Psoas muscle (tissue), 8 donors: ENCODE results near the gene SNRNP25. TPM values are rescaled to one million over a fixed set of nuclear protein-coding genes. Genes with fewer than 3 reads are reported as not detected.

ENCODE experiments used
- ATAC-seq, 4 donors: fragments of 200-7000 bp; cut with Tn5 transposase; one replicate each; pipeline ENCODE4 v1.9.1; 2020; ENCODE audit warnings: moderate library complexity in 3 of 4, mild to moderate bottlenecking in 2 of 4
- DNase-seq, 2 donors: peaks; one replicate each; pipeline ENCODE4 v3.0.0-alpha.2; 2020
- H3K27ac ChIP-seq: fragments of 200-600 bp; one replicate; pipeline ENCODE4 v1.8.0; 2022
- H3K27me3 ChIP-seq, 3 donors: fragments of 200-600 bp in 1 of 3; one replicate each; pipeline versions ENCODE4 v1.6.1 to v1.8.0; 2013 to 2022; ENCODE audit warnings: low read length in 2 of 3, mild to moderate bottlenecking in 2 of 3, moderate library complexity in 1 of 3; ENCODE audit not compliant: insufficient read depth in 3 of 3
- H3K36me3 ChIP-seq, 2 donors: fragments of 200-600 bp in 1 of 2; one replicate each; pipeline versions ENCODE4 v1.6.1 to v1.8.0; 2013 to 2022; ENCODE audit warnings: low read depth in 1 of 2, mild to moderate bottlenecking in 1 of 2, moderate library complexity in 1 of 2; ENCODE audit not compliant: insufficient read depth in 1 of 2
- H3K4me1 ChIP-seq: fragments of 200-600 bp; one replicate; pipeline ENCODE4 v1.8.0; 2022
- H3K4me3 ChIP-seq: fragments of 200-600 bp; one replicate; pipeline ENCODE4 v1.8.0; 2022; ENCODE audit warnings: mild to moderate bottlenecking
- H3K9me3 ChIP-seq: fragments of 200-600 bp; one replicate; pipeline ENCODE4 v1.8.0; 2022
- CTCF ChIP-seq: fragments of 200-600 bp; IDR thresholded peaks from one replicate; pipeline ENCODE4 v1.8.0; 2022; ENCODE audit warnings: antibody characterized with exemption
- WGBS, 3 donors: extraction: QIAGEN DNeasy Blood & Tissue Kit; methylation state at CpG; one replicate each; pipeline versions ENCODE4 v1.1.6 to v1.1.7; 2013; 5-methylcytosine and 5-hydroxymethylcytosine counted together
- intact Hi-C, 2 donors: fragments of 100-400 bp; cut with DNase I; formaldehyde crosslinking; loops; one replicate each; pipeline versions ENCODE4 v1.11.0 to v1.14.2; 2022
- polyA plus RNA-seq, 3 donors: library from polyadenylated mRNA; stranded (reverse); fragments of 200-250 nt; gene quantifications; one replicate each; pipeline ENCODE4 v1.2.3, GENCODE V29; 2013
- total RNA-seq, 4 donors: library from RNA; stranded (reverse); fragmentation: NEBNext Ultra II Directional in 2 of 4; extraction: Animal tissue kit (Norgen Biotek cat#: 25700) in 2 of 4; gene quantifications; one replicate each; pipeline versions ENCODE4 v1.2.1 to v1.2.4, GENCODE V29; 2021 to 2023
- donor health status: healthy with polysubstance abuse.
- donor health status: DM: no; HTN: no; CAD: no; lungs with moderate emphysema.
- donor health status: Bipolar disorder and iron deficiency.
- donor health status: healthy.
- donor health status: DM: yes; HTN: yes; CAD: no.
- donor health status: DM: no; HTN: no; CAD: no.
- donor health status: DM: no; HTN: no; CAD: no.
- donor health status: DM: yes; HTN: yes; CAD: no.

Gene SNRNP25
- total and polyA plus RNA-seq, 7 donors, result 40.0 to 82.2 (median 62.0) TPM

DNA sequence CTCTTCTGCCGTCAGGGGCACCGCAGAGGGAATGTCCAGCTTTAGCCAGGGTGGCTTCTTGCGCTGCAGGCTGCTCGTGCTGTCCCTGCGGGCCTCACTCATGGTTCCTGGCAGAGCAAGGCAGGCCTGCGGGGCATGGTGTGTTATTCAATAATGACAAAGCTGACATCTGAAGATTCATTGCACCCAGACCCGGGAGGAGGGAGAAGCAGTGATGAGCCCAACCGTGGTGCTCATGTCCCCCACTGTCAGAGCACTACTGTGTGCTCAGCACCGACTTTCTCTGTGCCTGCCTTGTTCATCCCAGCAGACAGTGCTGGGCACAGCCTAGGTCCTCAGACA lies 11.3 kb downstream of the SNRNP25 start:
- WGBS, 3 donors, result 73 to 91% (median 78%) methylated on average over 9 of the region's 9 CpGs
- ATAC-seq (no peak), DNase-seq (no peak)
- TF ChIP-seq CTCF, result no peak
- intact Hi-C loops, result loop anchor here in 1 of 2 donors (1.0 kb wide), 1 partner anchor 32 kb away; no protein-coding TSS in a partner anchor
- H3K27me3 ChIP-seq, result no peaks in the 10 kb centered on the region
- no peak overlapping the region for H3K4me3 ChIP-seq
- peaks cover 35% of the 10 kb centered on the region for H3K4me1 ChIP-seq
- H3K9me3 ChIP-seq, result no peaks in the 10 kb centered on the region
- peaks cover 7 to 48% of the 10 kb centered on the region in 2 donors for H3K36me3 ChIP-seq
- peak overlapping the region; percentile 23 for H3K27ac ChIP-seq

GRCh38 chr16:65745-66144 lies 12.1 kb downstream of the SNRNP25 start:
- Histone ChIP-seq H3K4me3 (no peak overlapping the region), H3K27me3 (no peaks in the 10 kb centered on the region), H3K9me3 (no peaks in the 10 kb centered on the region), H3K36me3 (peaks cover 3 to 40% of the 10 kb centered on the region in 2 donors), H3K27ac (no peak overlapping the region), H3K4me1 (peaks cover 44% of the 10 kb centered on the region)
- 17 to 23% (median 19%) methylated on average over 17 of the region's 17 CpGs for WGBS, 3 donors
- TF ChIP-seq CTCF, result peak; percentile 98
- peak; percentile 88 to 94 for DNase-seq
- peak; percentile 75 to 87 (median 82) for ATAC-seq
- intact Hi-C loops, result loop anchor here (1.0 to 2.0 kb wide), 2 partner anchors 31 to 32 kb away; no protein-coding TSS in a partner anchor

DNA sequence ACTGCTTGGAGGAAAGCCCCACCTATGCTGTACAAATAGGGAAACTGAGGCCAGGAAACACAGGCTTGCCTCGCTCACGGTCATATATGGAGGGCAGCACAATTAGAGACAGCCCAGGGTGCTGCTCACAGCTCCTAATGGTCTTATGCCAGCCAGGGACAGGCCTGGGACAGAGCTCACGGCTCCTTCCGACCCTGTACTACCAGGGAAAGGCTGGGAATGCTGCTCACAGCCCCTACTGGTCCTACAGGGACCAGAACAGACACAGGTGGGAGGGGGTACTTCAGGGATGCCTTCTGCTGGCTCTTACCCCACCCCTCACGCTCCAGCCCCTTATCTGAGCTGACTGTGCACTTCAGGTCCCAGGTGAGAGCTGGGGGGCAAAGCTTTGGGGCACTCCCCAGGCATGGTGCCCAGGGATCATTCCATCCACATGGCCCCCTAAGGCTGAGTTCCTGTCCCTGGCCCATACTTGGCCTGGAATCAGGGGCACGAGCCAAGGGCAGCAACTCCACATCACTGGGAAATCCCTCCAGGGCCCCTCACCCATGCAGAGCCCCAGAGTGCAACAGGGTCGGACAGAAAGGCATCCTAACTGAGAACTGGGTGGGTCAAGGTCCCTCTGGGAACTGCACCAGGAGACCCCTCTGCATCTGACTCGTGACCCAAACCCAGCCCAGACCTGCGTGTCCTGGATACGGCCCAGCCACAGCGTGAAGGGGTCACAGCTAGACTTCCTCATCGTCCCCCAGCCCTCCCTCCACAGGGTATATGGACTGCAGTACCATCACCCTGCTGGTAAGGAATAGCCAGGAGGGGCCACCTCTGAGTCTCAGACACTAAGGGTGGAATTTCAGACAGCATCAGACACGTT lies 12.9 kb downstream of the SNRNP25 start:
- peaks cover 3 to 32% of the 10 kb centered on the region in 2 donors for H3K36me3 ChIP-seq
- no peak for TF ChIP-seq CTCF
- H3K9me3 ChIP-seq, result no peaks in the 10 kb centered on the region
- intact Hi-C loops, result loop anchor here in 1 of 2 donors (2.0 kb wide), 1 partner anchor 30 kb away; no protein-coding TSS in a partner anchor
- 82 to 87% (median 83%) methylated on average over 13 of the region's 13 CpGs for WGBS, 3 donors
- ATAC-seq, result peak in 1 of 4 donors; percentile 20
- peaks cover 52% of the 10 kb centered on the region for H3K4me1 ChIP-seq
- no peak overlapping the region for H3K27ac ChIP-seq
- DNase-seq, result peak in 1 of 2 donors; percentile 13
- no peak overlapping the region for H3K4me3 ChIP-seq
- H3K27me3 ChIP-seq, result no peaks in the 10 kb centered on the region

DNA sequence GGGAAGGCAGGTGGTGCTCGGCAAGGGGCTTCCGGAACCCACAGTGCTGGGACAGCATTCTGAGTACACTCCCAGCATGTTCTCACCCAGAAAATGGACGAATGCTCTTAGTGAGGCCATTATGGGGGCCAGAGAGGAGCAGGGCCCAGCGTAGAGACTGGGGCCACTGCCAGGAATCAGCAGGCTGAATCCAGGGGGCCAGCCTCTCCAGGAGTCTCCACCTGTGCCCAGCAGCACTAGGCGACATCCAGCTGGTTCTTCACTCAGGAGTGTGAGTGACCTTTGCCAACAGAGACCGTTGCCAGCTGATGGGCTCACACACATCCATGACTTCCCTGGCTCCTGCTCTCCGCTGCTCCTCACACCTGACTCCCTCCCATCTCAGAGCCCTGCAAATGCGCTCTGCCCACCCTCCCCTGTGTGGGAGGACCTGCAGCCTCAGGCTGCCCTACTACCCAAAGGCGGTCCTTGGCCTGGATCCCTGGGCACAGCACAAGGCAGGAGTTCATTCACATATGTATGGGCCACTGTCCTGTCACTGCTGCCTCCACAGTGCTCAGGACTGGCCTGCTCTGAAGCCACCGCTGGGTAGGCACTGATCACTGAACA lies 13.7 kb downstream of the SNRNP25 start:
- Histone ChIP-seq H3K27me3 (no peaks in the 10 kb centered on the region), H3K4me1 (peaks cover 52% of the 10 kb centered on the region), H3K4me3 (no peak overlapping the region), H3K27ac (peak overlapping the region; percentile 60), H3K9me3 (no peaks in the 10 kb centered on the region), H3K36me3 (peaks cover under 1 to 24% of the 10 kb centered on the region in 2 donors)
- peak; percentile 27 to 65 for DNase-seq
- ATAC-seq, result peak in 3 of 4 donors; percentile 17 to 55 (median 33)
- no peak for TF ChIP-seq CTCF
- 43 to 67% (median 48%) methylated on average over 10 of the region's 10 CpGs for WGBS, 3 donors
- intact Hi-C loops, result loop anchor here in 1 of 2 donors (2.0 kb wide), 1 partner anchor 30 kb away; no protein-coding TSS in a partner anchor
